ENCODE measurements around the gene LSS.

Gene LSS

GRCh38 chr21:46160657-46160906 is 68.0 kb downstream of the LSS start:
- Histone ChIP-seq H3K27ac (no peak overlapping the region), H3K27me3 (peaks cover 20% of the 10 kb centered on the region), H3K9me3 (no peaks in the 10 kb centered on the region), H3K4me3 (ENCODE audit: low read depth in 1 of 2, low read length in 1 of 2) (no peak overlapping the region), H3K4me1 (ENCODE audit: control insufficient read depth in 1 of 2, insufficient read depth in 1 of 2, low read depth in 1 of 2, low read length in 1 of 2) (no peaks in the 10 kb centered on the region), H3K36me3 (no peaks in the 10 kb centered on the region)
- TF ChIP-seq CTCF (IDR thresholded peaks at IDR 0.05), result no peak

GRCh38 chr21:46159841-46160656 is 68.5 kb downstream of the LSS start:
- Histone ChIP-seq H3K27ac (no peak overlapping the region), H3K36me3 (no peaks in the 10 kb centered on the region), H3K9me3 (no peaks in the 10 kb centered on the region), H3K4me3 (ENCODE audit: low read depth in 1 of 2, low read length in 1 of 2) (no peak overlapping the region), H3K27me3 (peaks cover 20% of the 10 kb centered on the region), H3K4me1 (ENCODE audit: control insufficient read depth in 1 of 2, insufficient read depth in 1 of 2, low read depth in 1 of 2, low read length in 1 of 2) (no peaks in the 10 kb centered on the region)
- TF ChIP-seq CTCF (IDR thresholded peaks at IDR 0.05), result no peak

GRCh38 chr21:46159390-46159789 is 69.2 kb downstream of the LSS start:
- H3K9me3 ChIP-seq, result no peaks in the 10 kb centered on the region
- H3K36me3 ChIP-seq, result no peaks in the 10 kb centered on the region
- TF ChIP-seq CTCF (IDR thresholded peaks at IDR 0.05), result no peak
- H3K4me1 ChIP-seq (ENCODE audit: control insufficient read depth in 1 of 2, insufficient read depth in 1 of 2, low read depth in 1 of 2, low read length in 1 of 2), result no peaks in the 10 kb centered on the region
- no peak overlapping the region for H3K27ac ChIP-seq
- H3K4me3 ChIP-seq (ENCODE audit: low read depth in 1 of 2, low read length in 1 of 2), result no peak overlapping the region
- peaks cover 20% of the 10 kb centered on the region for H3K27me3 ChIP-seq

- no peak overlapping the region for H3K4me3 ChIP-seq (ENCODE audit: low read depth in 1 of 2, low read length in 1 of 2)
- H3K9me3 ChIP-seq, result no peaks in the 10 kb centered on the region
- no peak overlapping the region for H3K27ac ChIP-seq
- no peaks in the 10 kb centered on the region for H3K4me1 ChIP-seq (ENCODE audit: control insufficient read depth in 1 of 2, insufficient read depth in 1 of 2, low read depth in 1 of 2, low read length in 1 of 2)
- TF ChIP-seq CTCF (IDR thresholded peaks at IDR 0.05), result no peak
- peaks cover 20% of the 10 kb centered on the region for H3K27me3 ChIP-seq
- no peaks in the 10 kb centered on the region for H3K36me3 ChIP-seq
These were observed 69.8 kb downstream of the LSS start for GRCh38 chr21:46158666-46159300.

- Histone ChIP-seq H3K4me1 (ENCODE audit: control insufficient read depth in 1 of 2, insufficient read depth in 1 of 2, low read depth in 1 of 2, low read length in 1 of 2) (peaks cover 0 to 4% of the 10 kb centered on the region in 2 experiments), H3K27me3 (peaks cover 20% of the 10 kb centered on the region), H3K36me3 (no peaks in the 10 kb centered on the region), H3K9me3 (no peaks in the 10 kb centered on the region), H3K27ac (no peak overlapping the region), H3K4me3 (ENCODE audit: low read depth in 1 of 2, low read length in 1 of 2) (no peak overlapping the region)
- no peak for TF ChIP-seq CTCF (IDR thresholded peaks at IDR 0.05)
These were observed 70.6 kb downstream of the LSS start for GRCh38 chr21:46157987-46158451.
